DND-41 (cell line): Measurements from ENCODE around the gene GRAMD2B.

Source experiments
- ATAC-seq: fragments of 200-7000 bp; cut with Tn5 transposase; 3 replicates; pipeline ENCODE4 v1.9.1; 2021; ENCODE audit warnings: low read depth; ENCODE audit not compliant: insufficient read depth
- DNase-seq: peaks from one replicate; pipeline ENCODE4 v3.0.0-alpha.2; 2020
- H2AFZ ChIP-seq: 2 replicates; pipeline ENCODE4 v1.6.0; 2012; ENCODE audit warnings: low read depth, low read length
- H3K27ac ChIP-seq: 2 replicates; pipeline ENCODE4 v1.5.1; 2012; ENCODE audit warnings: low read length, inconsistent platforms
- H3K27me3 ChIP-seq: fragments of 200-600 bp; sonication (generic); 2 replicates; pipeline ENCODE4 v1.6.0; 2012; ENCODE audit warnings: low read length, mild to moderate bottlenecking, inconsistent platforms; ENCODE audit not compliant: insufficient read depth, poor library complexity
- H3K36me3 ChIP-seq: 2 replicates; pipeline ENCODE4 v1.5.1; 2012; ENCODE audit warnings: low read length, inconsistent platforms; ENCODE audit not compliant: insufficient read depth
- H3K4me1 ChIP-seq: 2 replicates; pipeline ENCODE4 v1.5.1; 2012; ENCODE audit warnings: mild to moderate bottlenecking, low read length; ENCODE audit not compliant: insufficient read depth
- H3K4me2 ChIP-seq: 2 replicates; pipeline ENCODE4 v1.6.0; 2012; ENCODE audit warnings: mild to moderate bottlenecking, moderate library complexity, low read length, inconsistent platforms; ENCODE audit not compliant: insufficient read depth
- H3K4me3 ChIP-seq, 2 experiments: fragments of 200-600 bp in 1 of 2; shearing (Covaris generic) in 1 of 2; 2 replicates each; pipeline ENCODE4 v1.5.1; 2012 to 2016; ENCODE audit warnings: inconsistent platforms in 2 of 2, low read length in 2 of 2, mild to moderate bottlenecking in 2 of 2, low read depth in 1 of 2, moderate library complexity in 1 of 2
- H3K79me2 ChIP-seq: 2 replicates; pipeline ENCODE4 v1.6.0; 2012; ENCODE audit warnings: low read length, inconsistent platforms; ENCODE audit not compliant: insufficient read depth
- H3K9ac ChIP-seq: 2 replicates; pipeline ENCODE4 v1.6.0; 2012; ENCODE audit warnings: low read depth, mild to moderate bottlenecking, inconsistent platforms, low read length, moderate library complexity
- H3K9me3 ChIP-seq: 2 replicates; pipeline ENCODE4 v1.5.1; 2012; ENCODE audit warnings: low read length, moderate library complexity, mild to moderate bottlenecking, inconsistent platforms; ENCODE audit not compliant: insufficient read depth, severe bottlenecking
- H4K20me1 ChIP-seq: 2 replicates; pipeline ENCODE4 v1.6.0; 2012; ENCODE audit warnings: low read length; ENCODE audit not compliant: insufficient read depth
- EZH2 ChIP-seq: IDR thresholded peaks from 3 replicates; pipeline ENCODE4 v1.6.1; 2012; ENCODE audit warnings: borderline replicate concordance, low read depth, mild to moderate bottlenecking, moderate library complexity, low read length, inconsistent platforms; ENCODE audit not compliant: severe bottlenecking
- TF ChIP-seq, protein P1 (sequence below): IDR thresholded peaks from 2 replicates; pipeline ENCODE4 v1.5.1; 2012; ENCODE audit warnings: borderline replicate concordance, low read length, moderate library complexity, mild to moderate bottlenecking; ENCODE audit not compliant: poor library complexity, severe bottlenecking; ENCODE audit errors: extremely low read depth

GRAMD2B gene

DNA sequence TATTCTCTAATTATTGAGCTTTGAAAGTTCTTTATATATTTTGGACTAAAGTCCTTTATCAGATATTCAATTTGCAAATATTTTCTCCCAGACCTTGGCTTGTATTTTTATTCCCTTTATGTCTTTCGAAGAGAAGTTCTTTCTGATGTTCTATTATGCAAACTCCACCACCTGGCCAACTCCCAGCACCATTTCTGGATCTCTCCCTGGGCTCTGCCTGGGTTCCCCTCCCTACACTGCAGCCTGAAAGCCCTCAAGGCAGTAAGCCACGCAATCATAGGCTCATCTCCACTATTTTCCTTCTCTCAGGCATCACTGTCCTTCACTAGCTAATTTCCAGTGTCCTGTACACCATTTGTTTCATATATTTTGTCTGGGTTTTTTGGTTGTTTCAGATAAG is 76.1 kb downstream of the GRAMD2B start:
- Histone ChIP-seq H3K27me3 (no peaks in the 10 kb centered on the region), H3K27ac (no peak overlapping the region), H4K20me1 (no peaks in the 10 kb centered on the region), H3K36me3 (no peaks in the 10 kb centered on the region), H3K4me1 (no peaks in the 10 kb centered on the region), H3K9ac (no peak overlapping the region), H2AFZ (no peak overlapping the region), H3K79me2 (no peaks in the 10 kb centered on the region), H3K9me3 (no peaks in the 10 kb centered on the region), H3K4me2 (no peak overlapping the region), H3K4me3 (no peak overlapping the region)
- ATAC-seq (no peak), DNase-seq (no peak)
- no peak for TF ChIP-seq EZH2
- TF ChIP-seq, protein P1, sequence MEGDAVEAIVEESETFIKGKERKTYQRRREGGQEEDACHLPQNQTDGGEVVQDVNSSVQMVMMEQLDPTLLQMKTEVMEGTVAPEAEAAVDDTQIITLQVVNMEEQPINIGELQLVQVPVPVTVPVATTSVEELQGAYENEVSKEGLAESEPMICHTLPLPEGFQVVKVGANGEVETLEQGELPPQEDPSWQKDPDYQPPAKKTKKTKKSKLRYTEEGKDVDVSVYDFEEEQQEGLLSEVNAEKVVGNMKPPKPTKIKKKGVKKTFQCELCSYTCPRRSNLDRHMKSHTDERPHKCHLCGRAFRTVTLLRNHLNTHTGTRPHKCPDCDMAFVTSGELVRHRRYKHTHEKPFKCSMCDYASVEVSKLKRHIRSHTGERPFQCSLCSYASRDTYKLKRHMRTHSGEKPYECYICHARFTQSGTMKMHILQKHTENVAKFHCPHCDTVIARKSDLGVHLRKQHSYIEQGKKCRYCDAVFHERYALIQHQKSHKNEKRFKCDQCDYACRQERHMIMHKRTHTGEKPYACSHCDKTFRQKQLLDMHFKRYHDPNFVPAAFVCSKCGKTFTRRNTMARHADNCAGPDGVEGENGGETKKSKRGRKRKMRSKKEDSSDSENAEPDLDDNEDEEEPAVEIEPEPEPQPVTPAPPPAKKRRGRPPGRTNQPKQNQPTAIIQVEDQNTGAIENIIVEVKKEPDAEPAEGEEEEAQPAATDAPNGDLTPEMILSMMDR: no peak

- no peaks in the 10 kb centered on the region for H3K79me2 ChIP-seq
- no peaks in the 10 kb centered on the region for H3K36me3 ChIP-seq
- ATAC-seq: peak; percentile 71
- no peaks in the 10 kb centered on the region for H3K27me3 ChIP-seq
- no peak for DNase-seq
- H3K4me1 ChIP-seq: no peaks in the 10 kb centered on the region
- H3K27ac ChIP-seq: no peak overlapping the region
- no peaks in the 10 kb centered on the region for H3K9me3 ChIP-seq
- H2AFZ ChIP-seq: peak overlapping the region; percentile 46
- H3K4me2 ChIP-seq: no peak overlapping the region
- H4K20me1 ChIP-seq: no peaks in the 10 kb centered on the region
- no peak overlapping the region for H3K4me3 ChIP-seq
- no peak for TF ChIP-seq EZH2
- TF ChIP-seq, protein P1: peak; percentile 73
- H3K9ac ChIP-seq: no peak overlapping the region
These were observed 76.7 kb downstream of the GRAMD2B start for GRCh38 chr5:126499853-126500342.

DNA sequence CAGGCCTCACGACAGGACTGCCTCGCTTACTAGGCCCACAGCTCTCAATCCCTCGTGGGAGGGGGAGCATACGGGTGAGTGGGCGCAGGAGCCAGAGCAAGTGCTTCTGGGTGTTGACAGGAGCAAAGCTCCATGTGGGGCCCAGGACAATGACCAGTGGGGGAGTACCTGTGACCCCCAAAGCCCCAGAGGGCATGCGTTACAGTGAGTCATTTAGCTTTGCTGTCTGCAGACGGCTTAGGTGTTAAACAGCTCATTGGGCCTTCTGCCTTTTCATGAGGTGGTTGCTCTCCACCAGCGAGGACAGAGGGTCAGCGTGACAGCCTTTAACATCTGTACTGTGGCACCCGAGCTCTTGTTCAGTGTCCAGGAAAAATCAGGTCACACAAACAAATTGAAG is 78.2 kb downstream of the GRAMD2B start:
- no peaks in the 10 kb centered on the region for H3K9me3 ChIP-seq
- H3K4me2 ChIP-seq: no peak overlapping the region
- no peak overlapping the region for H3K27ac ChIP-seq
- H3K36me3 ChIP-seq: no peaks in the 10 kb centered on the region
- no peaks in the 10 kb centered on the region for H3K79me2 ChIP-seq
- H3K4me3 ChIP-seq: no peak overlapping the region
- H3K27me3 ChIP-seq: no peaks in the 10 kb centered on the region
- TF ChIP-seq, protein P1: no peak
- no peak for TF ChIP-seq EZH2
- no peaks in the 10 kb centered on the region for H4K20me1 ChIP-seq
- no peak for DNase-seq
- no peaks in the 10 kb centered on the region for H3K4me1 ChIP-seq
- H2AFZ ChIP-seq: no peak overlapping the region
- no peak for ATAC-seq
- H3K9ac ChIP-seq: no peak overlapping the region
